ENCODE results near the gene KCND1.
"Not testable (repeated sequence)": the region's sequence is repeated elsewhere in the genome, so short reads cannot be mapped to it uniquely, and the experiment has no call there.

KCND1 gene

GRCh38 chrX:48981178-48981577 is 9.5 kb upstream of the KCND1 start:
- Histone ChIP-seq H3K14ac (ENCODE audit: low read length) (no peak overlapping the region), H3K9ac (ENCODE audit: low read length) (no peak overlapping the region), H3K79me1 (ENCODE audit: low read length) (no peaks in the 10 kb centered on the region), H2AK5ac (ENCODE audit: low read length) (no peak overlapping the region), H3K18ac (ENCODE audit: low read length) (no peak overlapping the region), H4K8ac (ENCODE audit: low read depth, low read length) (no peak overlapping the region), H2BK5ac (ENCODE audit: low read depth, low read length, poor library complexity) (no peak overlapping the region), H3K9me3 (ENCODE audit: insufficient read depth, low read depth, low read length) (no peaks in the 10 kb centered on the region), H3K23ac (ENCODE audit: low read length) (no peak overlapping the region), H3K4me2 (ENCODE audit: low read length) (no peak overlapping the region), H3K4ac (ENCODE audit: low read depth, low read length) (no peak overlapping the region), H3K79me2 (ENCODE audit: control insufficient read depth, insufficient read depth, low read length, poor library complexity) (no peaks in the 10 kb centered on the region), H4K12ac (ENCODE audit: low read depth, low read length) (no peak overlapping the region), H3K27ac (ENCODE audit: low read depth, low read length) (no peak overlapping the region), H2AFZ (ENCODE audit: insufficient read depth, low read length, poor library complexity) (no peak overlapping the region), H3K27me3 (ENCODE audit: insufficient read depth, low read length) (no peaks in the 10 kb centered on the region), H3K4me3 (ENCODE audit: low read depth, low read length) (no peak overlapping the region), H3K4me1 (ENCODE audit: control insufficient read depth in 1 of 2, insufficient read depth in 2 of 2, low read length in 2 of 2) (no peaks in the 10 kb centered on the region), H4K91ac (ENCODE audit: low read depth, low read length) (no peak overlapping the region), H2BK12ac (ENCODE audit: low read length) (no peak overlapping the region), H2BK120ac (ENCODE audit: insufficient read depth, low read length, poor library complexity) (no peak overlapping the region), H3K36me3 (ENCODE audit: control insufficient read depth in 1 of 2, insufficient read depth in 2 of 2, low read length in 2 of 2) (peaks cover 29 to 44% of the 10 kb centered on the region in 2 experiments)
- no CpG with 5 or more reads among the region's 10 CpGs for WGBS (ENCODE audit: extremely low coverage, insufficient coverage, insufficient read length)
- DNase-seq = no peak

GRCh38 chrX:48980341-48980740 is 8.7 kb upstream of the KCND1 start:
- H2BK120ac ChIP-seq (ENCODE audit: insufficient read depth, low read length, poor library complexity); H3K4me2 ChIP-seq (ENCODE audit: low read length); H3K79me1 ChIP-seq (ENCODE audit: low read length); H2AFZ ChIP-seq (ENCODE audit: insufficient read depth, low read length, poor library complexity); H3K4ac ChIP-seq (ENCODE audit: low read depth, low read length); H3K27ac ChIP-seq (ENCODE audit: low read depth, low read length); H3K4me3 ChIP-seq (ENCODE audit: low read depth, low read length); DNase-seq; H3K79me2 ChIP-seq (ENCODE audit: control insufficient read depth, insufficient read depth, low read length, poor library complexity); H3K18ac ChIP-seq (ENCODE audit: low read length); H3K9ac ChIP-seq (ENCODE audit: low read length); H4K8ac ChIP-seq (ENCODE audit: low read depth, low read length); H4K91ac ChIP-seq (ENCODE audit: low read depth, low read length); H3K9me3 ChIP-seq (ENCODE audit: insufficient read depth, low read depth, low read length); H3K23ac ChIP-seq (ENCODE audit: low read length); H3K4me1 ChIP-seq (ENCODE audit: control insufficient read depth in 1 of 2, insufficient read depth in 2 of 2, low read length in 2 of 2); H2BK12ac ChIP-seq (ENCODE audit: low read length); H2AK5ac ChIP-seq (ENCODE audit: low read length); H3K27me3 ChIP-seq (ENCODE audit: insufficient read depth, low read length); H3K14ac ChIP-seq (ENCODE audit: low read length); H4K12ac ChIP-seq (ENCODE audit: low read depth, low read length); H2BK5ac ChIP-seq (ENCODE audit: low read depth, low read length, poor library complexity): not testable (repeated sequence)
- H3K36me3 ChIP-seq (ENCODE audit: control insufficient read depth in 1 of 2, insufficient read depth in 2 of 2, low read length in 2 of 2) = peaks cover 35 to 49% of the 10 kb centered on the region in 2 experiments
- WGBS (ENCODE audit: extremely low coverage, insufficient coverage, insufficient read length) = no CpG with 5 or more reads among the region's 10 CpGs

GRCh38 chrX:48978226-48978625 is 6.6 kb upstream of the KCND1 start:
- H3K36me3 ChIP-seq (ENCODE audit: control insufficient read depth in 1 of 2, insufficient read depth in 2 of 2, low read length in 2 of 2) = peaks cover 37 to 51% of the 10 kb centered on the region in 2 experiments
- H4K8ac ChIP-seq (ENCODE audit: low read depth, low read length) = no peak overlapping the region
- no peaks in the 10 kb centered on the region for H3K79me2 ChIP-seq (ENCODE audit: control insufficient read depth, insufficient read depth, low read length, poor library complexity)
- no CpG with 5 or more reads among the region's 5 CpGs for WGBS (ENCODE audit: extremely low coverage, insufficient coverage, insufficient read length)
- H3K9me3 ChIP-seq (ENCODE audit: insufficient read depth, low read depth, low read length) = no peaks in the 10 kb centered on the region
- no peak overlapping the region for H4K91ac ChIP-seq (ENCODE audit: low read depth, low read length)
- no peak overlapping the region for H2BK5ac ChIP-seq (ENCODE audit: low read depth, low read length, poor library complexity)
- H2AFZ ChIP-seq (ENCODE audit: insufficient read depth, low read length, poor library complexity) = no peak overlapping the region
- no peak overlapping the region for H2AK5ac ChIP-seq (ENCODE audit: low read length)
- H3K14ac ChIP-seq (ENCODE audit: low read length) = no peak overlapping the region
- no peak overlapping the region for H3K9ac ChIP-seq (ENCODE audit: low read length)
- no peak overlapping the region for H3K27ac ChIP-seq (ENCODE audit: low read depth, low read length)
- no peak overlapping the region for H3K4ac ChIP-seq (ENCODE audit: low read depth, low read length)
- H2BK120ac ChIP-seq (ENCODE audit: insufficient read depth, low read length, poor library complexity) = no peak overlapping the region
- H3K23ac ChIP-seq (ENCODE audit: low read length) = no peak overlapping the region
- no peaks in the 10 kb centered on the region for H3K79me1 ChIP-seq (ENCODE audit: low read length)
- H3K27me3 ChIP-seq (ENCODE audit: insufficient read depth, low read length) = no peaks in the 10 kb centered on the region
- H3K4me1 ChIP-seq (ENCODE audit: control insufficient read depth in 1 of 2, insufficient read depth in 2 of 2, low read length in 2 of 2) = no peaks in the 10 kb centered on the region
- no peak overlapping the region for H3K4me2 ChIP-seq (ENCODE audit: low read length)
- H2BK12ac ChIP-seq (ENCODE audit: low read length) = no peak overlapping the region
- H4K12ac ChIP-seq (ENCODE audit: low read depth, low read length) = no peak overlapping the region
- H3K18ac ChIP-seq (ENCODE audit: low read length) = no peak overlapping the region
- H3K4me3 ChIP-seq (ENCODE audit: low read depth, low read length) = no peak overlapping the region
- DNase-seq = no peak

- Histone ChIP-seq H3K36me3 (ENCODE audit: control insufficient read depth in 1 of 2, insufficient read depth in 2 of 2, low read length in 2 of 2) (peaks cover 23 to 34% of the 10 kb centered on the region in 2 experiments), H2AK5ac (ENCODE audit: low read length) (no peak overlapping the region), H2BK5ac (ENCODE audit: low read depth, low read length, poor library complexity) (no peak overlapping the region), H3K9me3 (ENCODE audit: insufficient read depth, low read depth, low read length) (no peaks in the 10 kb centered on the region), H4K8ac (ENCODE audit: low read depth, low read length) (no peak overlapping the region), H3K14ac (ENCODE audit: low read length) (no peak overlapping the region), H3K4me2 (ENCODE audit: low read length) (no peak overlapping the region), H3K79me1 (ENCODE audit: low read length) (no peaks in the 10 kb centered on the region), H4K91ac (ENCODE audit: low read depth, low read length) (no peak overlapping the region), H3K18ac (ENCODE audit: low read length) (no peak overlapping the region), H3K4me1 (ENCODE audit: control insufficient read depth in 1 of 2, insufficient read depth in 2 of 2, low read length in 2 of 2) (peaks cover 4 to 11% of the 10 kb centered on the region in 2 experiments), H2BK12ac (ENCODE audit: low read length) (no peak overlapping the region), H3K4ac (ENCODE audit: low read depth, low read length) (no peak overlapping the region), H2AFZ (ENCODE audit: insufficient read depth, low read length, poor library complexity) (no peak overlapping the region), H3K27ac (ENCODE audit: low read depth, low read length) (no peak overlapping the region), H2BK120ac (ENCODE audit: insufficient read depth, low read length, poor library complexity) (no peak overlapping the region), H3K4me3 (ENCODE audit: low read depth, low read length) (no peak overlapping the region), H3K23ac (ENCODE audit: low read length) (no peak overlapping the region), H4K12ac (ENCODE audit: low read depth, low read length) (no peak overlapping the region), H3K79me2 (ENCODE audit: control insufficient read depth, insufficient read depth, low read length, poor library complexity) (no peaks in the 10 kb centered on the region), H3K9ac (ENCODE audit: low read length) (no peak overlapping the region), H3K27me3 (ENCODE audit: insufficient read depth, low read length) (no peaks in the 10 kb centered on the region)
- no peak for DNase-seq
- WGBS (ENCODE audit: extremely low coverage, insufficient coverage, insufficient read length) = no CpG with 5 or more reads among the region's 6 CpGs
These were observed 4.4 kb upstream of the KCND1 start for GRCh38 chrX:48976086-48976485.

All from trophoblast cell (in vitro differentiated cells and primary cell).